Prostate gland (tissue), 2 donors: ENCODE measurements around the gene ERBB2.

Experiments used
- POLR2AphosphoS5 ChIP-seq: sonication (generic); formaldehyde crosslinking; IDR thresholded peaks from one replicate; pipeline ENCODE4 v1.6.1; 2017; ENCODE audit warnings: antibody characterized with exemption
- TF ChIP-seq, protein P1 (sequence below), 4 experiments: fragments of 200-600 bp in 2 of 4; fragments of 450-650 bp in 2 of 4; sonication (generic) in 2 of 4; IDR thresholded peaks; 1 replicate in 3 of 4; 2 replicates in 1 of 4; pipeline ENCODE4 v1.5.1; 2016 to 2019; ENCODE audit warnings: antibody characterized with exemption in 4 of 4, mild to moderate bottlenecking in 2 of 4, moderate library complexity in 2 of 4

DNA sequence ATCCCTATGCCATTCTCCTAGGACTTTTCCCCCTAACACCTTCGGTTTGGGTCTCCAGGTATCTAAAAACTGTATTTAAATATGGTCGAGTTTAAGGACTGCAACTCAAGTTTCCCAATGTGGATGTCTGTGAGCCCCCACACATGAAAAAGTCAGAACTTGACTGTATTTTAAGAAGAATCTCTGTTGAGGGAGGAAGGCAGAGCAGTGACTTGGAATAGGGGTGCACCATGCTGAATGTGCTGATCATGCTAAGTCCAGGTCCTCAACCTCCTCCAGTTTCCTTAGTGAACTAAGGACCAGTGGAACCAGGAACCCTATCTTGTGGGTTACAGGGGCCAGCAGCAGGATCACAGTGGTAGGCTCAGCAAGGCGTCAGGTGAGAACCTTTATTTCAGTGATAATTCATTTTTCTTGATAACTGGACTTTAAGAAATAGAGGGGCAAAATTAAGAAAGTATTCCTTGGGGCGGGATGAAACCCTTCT is 57.4 kb downstream of the ERBB2 start:
- TF ChIP-seq, protein P1, sequence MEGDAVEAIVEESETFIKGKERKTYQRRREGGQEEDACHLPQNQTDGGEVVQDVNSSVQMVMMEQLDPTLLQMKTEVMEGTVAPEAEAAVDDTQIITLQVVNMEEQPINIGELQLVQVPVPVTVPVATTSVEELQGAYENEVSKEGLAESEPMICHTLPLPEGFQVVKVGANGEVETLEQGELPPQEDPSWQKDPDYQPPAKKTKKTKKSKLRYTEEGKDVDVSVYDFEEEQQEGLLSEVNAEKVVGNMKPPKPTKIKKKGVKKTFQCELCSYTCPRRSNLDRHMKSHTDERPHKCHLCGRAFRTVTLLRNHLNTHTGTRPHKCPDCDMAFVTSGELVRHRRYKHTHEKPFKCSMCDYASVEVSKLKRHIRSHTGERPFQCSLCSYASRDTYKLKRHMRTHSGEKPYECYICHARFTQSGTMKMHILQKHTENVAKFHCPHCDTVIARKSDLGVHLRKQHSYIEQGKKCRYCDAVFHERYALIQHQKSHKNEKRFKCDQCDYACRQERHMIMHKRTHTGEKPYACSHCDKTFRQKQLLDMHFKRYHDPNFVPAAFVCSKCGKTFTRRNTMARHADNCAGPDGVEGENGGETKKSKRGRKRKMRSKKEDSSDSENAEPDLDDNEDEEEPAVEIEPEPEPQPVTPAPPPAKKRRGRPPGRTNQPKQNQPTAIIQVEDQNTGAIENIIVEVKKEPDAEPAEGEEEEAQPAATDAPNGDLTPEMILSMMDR (IDR thresholded peaks at IDR 0.05), result no peak
- no peak for TF ChIP-seq POLR2AphosphoS5
